IMR-90 (cell line): Measurements from ENCODE around the gene S100A13. TPM values are rescaled to one million over a fixed set of nuclear protein-coding genes. Genes with fewer than 3 reads are reported as not detected.

Experiments used
- ATAC-seq: fragments of 200-7000 bp; cut with Tn5 transposase; 2 replicates; pipeline ENCODE4 v1.9.1; 2020; ENCODE audit warnings: low read depth, mild to moderate bottlenecking, moderate library complexity
- BruUV-seq: library from RNA; stranded (reverse); fragments of 400-500 nt; replicated peaks from 2 replicates; lab custom pipeline; 2021; lab: Mats Ljungman, UMichigan
- CTCF ChIA-PET: fragments of 300-600 bp; formaldehyde crosslinking; extraction: SDS; loops from one replicate; lab custom pipeline; 2021; ENCODE audit warnings: antibody characterized with exemption; lab: Yijun Ruan, JAX
- POLR2A ChIA-PET: fragments of 300-600 bp; sonication (Branson Sonifier 250); formaldehyde crosslinking; loops from one replicate; lab custom pipeline; 2022; ENCODE audit warnings: antibody characterized with exemption; ENCODE audit not compliant: unreplicated experiment; lab: Charles Lee
- DNase-seq: peaks from one replicate; pipeline ENCODE4 v3.0.0; 2013
- H2AFZ ChIP-seq: replicated peaks from 2 replicates; pipeline ENCODE3; 2013; ENCODE audit warnings: low read length, mild to moderate bottlenecking; ENCODE audit not compliant: poor library complexity
- H2AK5ac ChIP-seq: 2 replicates; pipeline ENCODE4 v1.6.1; 2013; ENCODE audit warnings: low read depth, low read length, inconsistent platforms
- H2AK9ac ChIP-seq: replicated peaks from 2 replicates; pipeline ENCODE3; 2013; ENCODE audit warnings: mild to moderate bottlenecking, low read depth, low read length, moderate library complexity; ENCODE audit not compliant: poor library complexity
- H2BK120ac ChIP-seq: 2 replicates; pipeline ENCODE4 v1.6.1; 2013; ENCODE audit warnings: low read depth, low read length, inconsistent platforms
- H2BK15ac ChIP-seq: 3 replicates; pipeline ENCODE4 v1.6.1; 2013; ENCODE audit warnings: low read depth, low read length, inconsistent platforms
- H2BK20ac ChIP-seq: 2 replicates; pipeline ENCODE4 v1.6.1; 2013; ENCODE audit warnings: low read depth, mild to moderate bottlenecking, inconsistent platforms, low read length, moderate library complexity
- H2BK5ac ChIP-seq: 2 replicates; pipeline ENCODE4 v1.6.1; 2013; ENCODE audit warnings: mild to moderate bottlenecking, low read depth, low read length, inconsistent platforms; ENCODE audit not compliant: poor library complexity, severe bottlenecking
- H3K14ac ChIP-seq: replicated peaks from 2 replicates; pipeline ENCODE4 v1.6.1; 2013; ENCODE audit warnings: low read depth, low read length, inconsistent platforms
- H3K18ac ChIP-seq: 2 replicates; pipeline ENCODE4 v1.6.1; 2013; ENCODE audit warnings: low read depth, low read length, control low read depth
- H3K23ac ChIP-seq: 2 replicates; pipeline ENCODE4 v1.6.1; 2013; ENCODE audit warnings: low read depth, low read length, inconsistent platforms
- H3K27ac ChIP-seq: 2 replicates; pipeline ENCODE4 v1.5.1; 2013; ENCODE audit warnings: mild to moderate bottlenecking, control low read depth, low read length; ENCODE audit not compliant: insufficient read depth
- H3K27me3 ChIP-seq: 2 replicates; pipeline ENCODE4 v1.6.1; 2013; ENCODE audit warnings: low read length; ENCODE audit not compliant: control insufficient read depth, insufficient read depth
- H3K36me3 ChIP-seq: 2 replicates; pipeline ENCODE4 v1.6.1; 2013; ENCODE audit warnings: low read length, mixed read lengths; ENCODE audit not compliant: control insufficient read depth, insufficient read depth
- H3K4ac ChIP-seq: 2 replicates; pipeline ENCODE4 v1.6.1; 2013; ENCODE audit warnings: low read depth, low read length, inconsistent platforms
- H3K4me1 ChIP-seq: 2 replicates; pipeline ENCODE4 v1.6.1; 2013; ENCODE audit warnings: low read length, mixed read lengths; ENCODE audit not compliant: control insufficient read depth, insufficient read depth
- H3K4me2 ChIP-seq: 2 replicates; pipeline ENCODE4 v1.6.1; 2013; ENCODE audit warnings: low read depth, mild to moderate bottlenecking, control low read depth, low read length, moderate library complexity
- H3K4me3 ChIP-seq: 2 replicates; pipeline ENCODE4 v1.5.1; 2013; ENCODE audit warnings: low read depth, mild to moderate bottlenecking, control low read depth, low read length, moderate library complexity; ENCODE audit not compliant: insufficient read depth
- H3K56ac ChIP-seq: 2 replicates; pipeline ENCODE4 v1.6.1; 2013; ENCODE audit warnings: low read length, inconsistent platforms; ENCODE audit not compliant: insufficient read depth; ENCODE audit errors: extremely low read depth
- H3K79me1 ChIP-seq, 2 experiments: 2 replicates each; pipeline ENCODE4 v1.6.1; 2013; ENCODE audit warnings: low read length in 2 of 2, inconsistent platforms in 1 of 2, low read depth in 1 of 2
- H3K9ac ChIP-seq: 2 replicates; pipeline ENCODE4 v1.6.1; 2013; ENCODE audit warnings: low read depth, low read length, control low read depth
- H3K9me1 ChIP-seq: 2 replicates; pipeline ENCODE4 v1.6.1; 2013; ENCODE audit warnings: low read length, inconsistent platforms; ENCODE audit not compliant: insufficient read depth
- H3K9me3 ChIP-seq: 2 replicates; pipeline ENCODE4 v1.6.1; 2013; ENCODE audit warnings: low read length; ENCODE audit not compliant: control insufficient read depth, insufficient read depth
- H4K20me1 ChIP-seq: 2 replicates; pipeline ENCODE4 v1.6.1; 2013; ENCODE audit warnings: low read length, inconsistent platforms; ENCODE audit not compliant: insufficient read depth
- H4K5ac ChIP-seq: 2 replicates; pipeline ENCODE4 v1.6.1; 2013; ENCODE audit warnings: mild to moderate bottlenecking, low read depth, low read length, control low read depth
- H4K8ac ChIP-seq, 2 experiments: 2 replicates each; pipeline ENCODE4 v1.6.1; 2013; ENCODE audit warnings: low read depth in 2 of 2, low read length in 2 of 2, control low read depth in 1 of 2, inconsistent platforms in 1 of 2
- H4K91ac ChIP-seq: 2 replicates; pipeline ENCODE4 v1.6.1; 2013; ENCODE audit warnings: low read depth, low read length, inconsistent platforms; ENCODE audit not compliant: insufficient read depth
- BHLHE40 ChIP-seq: fragments of 150-350 bp; IDR thresholded peaks from 2 replicates; pipeline ENCODE4 v1.6.1; 2016; ENCODE audit warnings: mild to moderate bottlenecking, low read depth, low read length
- CEBPB ChIP-seq: IDR thresholded peaks from 2 replicates; pipeline ENCODE4 v1.6.1; 2012; ENCODE audit warnings: low read depth, low read length, improper control_type of control experiment
- FOS ChIP-seq: fragments of 150-350 bp; IDR thresholded peaks from 2 replicates; pipeline ENCODE4 v1.6.1; 2016; ENCODE audit warnings: low read depth, low read length
- MAZ ChIP-seq: IDR thresholded peaks from 2 replicates; pipeline ENCODE4 v1.6.1; 2012; ENCODE audit warnings: low read depth, mild to moderate bottlenecking, low read length, improper control_type of control experiment, moderate library complexity, borderline replicate concordance
- POLR2A ChIP-seq: IDR thresholded peaks from 2 replicates; pipeline ENCODE4 v1.6.1; 2012; ENCODE audit warnings: mild to moderate bottlenecking, low read depth, low read length
- RAD21 ChIP-seq: IDR thresholded peaks from 2 replicates; pipeline ENCODE4 v1.6.1; 2012; ENCODE audit warnings: low read length, improper control_type of control experiment
- RFX5 ChIP-seq: IDR thresholded peaks from 2 replicates; pipeline ENCODE4 v1.8.0; 2012; ENCODE audit warnings: low read depth, mild to moderate bottlenecking, low read length, moderate library complexity
- SMC3 ChIP-seq: fragments of 150-350 bp; IDR thresholded peaks from 2 replicates; pipeline ENCODE4 v1.6.1; 2016; ENCODE audit warnings: low read depth, mild to moderate bottlenecking, antibody characterized with exemption, low read length, moderate library complexity
- WGBS, 2 experiments: methylation state at CpG; one replicate each; pipeline versions ENCODE4 v1.1.5 to v1.1.7; 2013; ENCODE audit warnings: missing lambda C conversion rate in 2 of 2; ENCODE audit not compliant: insufficient read length in 1 of 2; ENCODE audit errors: extremely low coverage in 2 of 2; 5-methylcytosine and 5-hydroxymethylcytosine counted together
- dilution Hi-C: fragments of 300-500 bp; cut with HindIII; formaldehyde crosslinking; loops from one replicate; pipeline ENCODE4 v1.14.3; 2018; ENCODE audit warnings: low sequenced_read_pairs; ENCODE audit not compliant: unreplicated experiment
- in situ Hi-C: fragments of 300-500 bp; cut with MboI; formaldehyde crosslinking; loops from 3 replicates; pipeline ENCODE4 v1.14.3; 2019; ENCODE audit warnings: low sequenced_read_pairs, inconsistent platforms, mixed read lengths
- intact Hi-C: fragments of 100-400 bp; cut with micrococcal nuclease; formaldehyde crosslinking; loops from 2 replicates; pipeline ENCODE4 v1.10.0; 2022
- polyA plus RNA-seq, 3 experiments: library from polyadenylated mRNA; depleted of rRNA; stranded (reverse); fragments of >200 nt; gene quantifications; 2 replicates each; pipeline ENCODE4 v1.2.3, GENCODE V29; 2012; ENCODE audit warnings: low replicate concordance in 1 of 3
- total RNA-seq: library from RNA; depleted of rRNA; stranded (reverse); fragments of >200 nt; gene quantifications from 2 replicates; pipeline ENCODE4 v1.2.3, GENCODE V29; 2012
- TF ChIP-seq, protein P1 (sequence below): conservative IDR thresholded peaks from 2 replicates; pipeline ENCODE4 v1.5.1; 2012; ENCODE audit warnings: mild to moderate bottlenecking, low read depth, low read length, improper control_type of control experiment
- TF ChIP-seq, protein P2 (sequence below): fragments of 150-350 bp; IDR thresholded peaks from 2 replicates; pipeline ENCODE4 v1.6.1; 2017; ENCODE audit warnings: mild to moderate bottlenecking, antibody characterized with exemption, low read length, low read depth

S100A13 gene
- total and polyA plus RNA-seq, 2 of the 4 experiments (the other 2 are of a cell fraction): 122 to 468 TPM

DNA sequence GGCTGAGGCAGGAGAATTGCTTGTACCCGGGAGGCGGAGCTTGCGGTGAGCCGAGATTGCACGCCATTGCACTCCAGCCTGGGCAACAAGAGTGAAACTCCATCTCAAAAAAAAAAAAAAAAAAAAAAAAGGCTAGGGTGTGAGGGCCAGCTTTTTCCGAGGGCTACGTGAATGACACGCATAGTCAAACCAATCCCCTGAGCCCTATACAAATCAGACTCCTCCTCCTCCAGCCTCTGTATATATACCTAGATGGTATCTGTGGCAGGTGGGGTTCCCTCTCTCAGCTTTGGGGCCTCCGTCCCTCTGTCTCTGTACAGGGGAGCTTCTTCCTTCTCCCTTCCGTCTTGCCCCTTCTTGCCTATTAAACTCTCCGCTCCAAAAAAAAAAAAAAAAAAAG lies 21.1 kb downstream of the S100A13 start:
- Histone ChIP-seq H2AK9ac (no peak overlapping the region), H4K8ac (no peak overlapping the region), H2BK120ac (no peak overlapping the region), H3K27ac (no peak overlapping the region), H2AFZ (no peak overlapping the region), H3K36me3 (peaks cover 22% of the 10 kb centered on the region), H3K4me2 (no peak overlapping the region), H3K79me1 (peaks cover 15 to 59% of the 10 kb centered on the region in 2 experiments), H4K5ac (no peak overlapping the region), H2BK15ac (no peak overlapping the region), H3K18ac (no peak overlapping the region), H3K9ac (no peak overlapping the region), H2BK5ac (no peak overlapping the region), H4K91ac (no peak overlapping the region), H3K14ac (no peak overlapping the region), H3K4me3 (no peak overlapping the region), H2BK20ac (no peak overlapping the region), H3K4ac (no peak overlapping the region), H3K56ac (no peak overlapping the region), H4K20me1 (peaks cover 11% of the 10 kb centered on the region; the same call in 1 of the 2 replicates), H3K27me3 (no peaks in the 10 kb centered on the region), H3K4me1 (peaks cover 31% of the 10 kb centered on the region), H2AK5ac (no peak overlapping the region), H3K9me3 (no peaks in the 10 kb centered on the region), H3K9me1 (peaks cover 17% of the 10 kb centered on the region), H3K23ac (no peak overlapping the region)
- no peak for DNase-seq
- WGBS, 2 experiments: no CpG with 5 or more reads among the region's 11 CpGs
- intact Hi-C loops: no loop called here
- POLR2A ChIA-PET: no interaction called here
- dilution Hi-C loops: no loop called here
- TF ChIP-seq RFX5 (no peak), MAZ (no peak), SMC3 (no peak), POLR2A (no peak), BHLHE40 (no peak), FOS (no peak), RAD21 (no peak), CEBPB (no peak)
- TF ChIP-seq, protein P1, sequence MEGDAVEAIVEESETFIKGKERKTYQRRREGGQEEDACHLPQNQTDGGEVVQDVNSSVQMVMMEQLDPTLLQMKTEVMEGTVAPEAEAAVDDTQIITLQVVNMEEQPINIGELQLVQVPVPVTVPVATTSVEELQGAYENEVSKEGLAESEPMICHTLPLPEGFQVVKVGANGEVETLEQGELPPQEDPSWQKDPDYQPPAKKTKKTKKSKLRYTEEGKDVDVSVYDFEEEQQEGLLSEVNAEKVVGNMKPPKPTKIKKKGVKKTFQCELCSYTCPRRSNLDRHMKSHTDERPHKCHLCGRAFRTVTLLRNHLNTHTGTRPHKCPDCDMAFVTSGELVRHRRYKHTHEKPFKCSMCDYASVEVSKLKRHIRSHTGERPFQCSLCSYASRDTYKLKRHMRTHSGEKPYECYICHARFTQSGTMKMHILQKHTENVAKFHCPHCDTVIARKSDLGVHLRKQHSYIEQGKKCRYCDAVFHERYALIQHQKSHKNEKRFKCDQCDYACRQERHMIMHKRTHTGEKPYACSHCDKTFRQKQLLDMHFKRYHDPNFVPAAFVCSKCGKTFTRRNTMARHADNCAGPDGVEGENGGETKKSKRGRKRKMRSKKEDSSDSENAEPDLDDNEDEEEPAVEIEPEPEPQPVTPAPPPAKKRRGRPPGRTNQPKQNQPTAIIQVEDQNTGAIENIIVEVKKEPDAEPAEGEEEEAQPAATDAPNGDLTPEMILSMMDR: no peak
- TF ChIP-seq, protein P2, sequence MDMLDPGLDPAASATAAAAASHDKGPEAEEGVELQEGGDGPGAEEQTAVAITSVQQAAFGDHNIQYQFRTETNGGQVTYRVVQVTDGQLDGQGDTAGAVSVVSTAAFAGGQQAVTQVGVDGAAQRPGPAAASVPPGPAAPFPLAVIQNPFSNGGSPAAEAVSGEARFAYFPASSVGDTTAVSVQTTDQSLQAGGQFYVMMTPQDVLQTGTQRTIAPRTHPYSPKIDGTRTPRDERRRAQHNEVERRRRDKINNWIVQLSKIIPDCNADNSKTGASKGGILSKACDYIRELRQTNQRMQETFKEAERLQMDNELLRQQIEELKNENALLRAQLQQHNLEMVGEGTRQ: no peak
- in situ Hi-C loops: no loop called here
- BruUV-seq: no TSS peak
- no peak for ATAC-seq
- CTCF ChIA-PET: no interaction called here
